ENCODE measurements around the gene ALDH1L1.

ALDH1L1 gene

GRCh38 chr3:126135406-126136076 lies 44.8 kb downstream of the ALDH1L1 start:
- no peak overlapping the region for H3K4me3 ChIP-seq (ENCODE audit: low read depth, low read length)

GRCh38 chr3:126135071-126135405 lies 45.3 kb downstream of the ALDH1L1 start:
- no peak overlapping the region for H3K4me3 ChIP-seq (ENCODE audit: low read depth, low read length)

- H3K4me3 ChIP-seq (ENCODE audit: low read depth, low read length) = no peak overlapping the region
Measured at GRCh38 chr3:126134219-126134975, 46.0 kb downstream of the ALDH1L1 start.

DNA sequence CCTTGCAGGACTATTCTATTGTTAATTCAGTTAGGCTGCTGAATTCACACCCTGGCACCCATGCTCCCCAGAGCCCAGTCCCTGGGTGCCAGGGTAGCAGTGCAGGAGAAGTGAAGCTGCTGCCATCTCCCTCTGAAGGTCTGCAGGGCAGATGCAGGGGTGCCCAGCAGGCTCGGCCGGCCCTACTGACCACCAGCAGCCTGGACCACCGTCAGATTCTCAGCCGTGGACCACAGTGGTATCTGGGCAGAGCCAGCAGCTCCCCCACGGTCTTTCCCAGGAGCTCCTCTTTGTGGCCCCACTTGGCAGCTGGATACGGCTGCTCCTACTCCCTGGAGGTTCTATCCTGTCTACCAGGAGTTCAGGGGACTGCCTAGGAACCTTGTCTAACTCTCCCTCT lies 46.8 kb downstream of the ALDH1L1 start:
- no peak overlapping the region for H3K4me3 ChIP-seq (ENCODE audit: low read depth, low read length)

GRCh38 chr3:126132751-126133511 lies 47.5 kb downstream of the ALDH1L1 start:
- H3K4me3 ChIP-seq (ENCODE audit: low read depth, low read length) = no peak overlapping the region

GRCh38 chr3:126131881-126132750 lies 48.3 kb downstream of the ALDH1L1 start:
- no peak overlapping the region for H3K4me3 ChIP-seq (ENCODE audit: low read depth, low read length)

DNA sequence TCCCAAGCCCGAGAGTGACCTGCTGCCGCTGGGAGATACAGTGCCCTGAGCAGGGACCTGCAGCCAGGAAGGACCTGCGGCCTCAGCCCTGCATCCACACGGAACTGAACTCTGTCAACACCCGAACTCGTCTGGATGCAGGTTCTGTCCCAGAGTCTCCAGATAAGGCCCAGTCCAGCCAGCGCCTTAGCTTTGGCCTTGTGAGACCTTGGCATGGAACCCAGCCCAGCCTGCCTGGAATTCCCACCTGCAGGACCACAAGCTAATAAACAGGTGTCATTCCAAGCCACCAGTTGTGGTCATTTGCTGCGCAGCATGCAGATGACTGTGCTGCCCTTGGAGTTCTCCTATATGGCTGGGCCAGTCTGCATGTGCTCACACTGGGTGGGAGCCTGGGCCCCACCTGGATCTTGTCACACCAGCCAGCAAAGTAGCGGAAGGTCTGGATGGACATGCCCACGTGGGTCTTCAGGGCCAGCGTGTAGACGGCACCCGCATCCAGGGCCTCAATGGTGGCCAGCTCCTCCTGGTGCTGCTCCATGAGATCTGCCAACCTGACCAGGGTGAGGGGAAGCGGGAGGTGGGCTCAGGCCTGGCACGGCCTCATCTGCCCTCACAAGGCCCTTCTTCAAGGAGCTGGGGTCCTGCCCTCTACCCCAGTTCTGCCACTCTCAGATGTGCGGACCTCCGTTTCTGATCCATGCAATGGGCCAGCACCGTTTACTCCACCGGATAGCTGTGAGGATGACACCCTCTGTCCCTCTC lies 49.2 kb downstream of the ALDH1L1 start:
- H3K4me3 ChIP-seq (ENCODE audit: low read depth, low read length) = no peak overlapping the region

- no peak overlapping the region for H3K4me3 ChIP-seq (ENCODE audit: low read depth, low read length)
Measured at GRCh38 chr3:126130081-126130855, 50.1 kb downstream of the ALDH1L1 start.

DNA sequence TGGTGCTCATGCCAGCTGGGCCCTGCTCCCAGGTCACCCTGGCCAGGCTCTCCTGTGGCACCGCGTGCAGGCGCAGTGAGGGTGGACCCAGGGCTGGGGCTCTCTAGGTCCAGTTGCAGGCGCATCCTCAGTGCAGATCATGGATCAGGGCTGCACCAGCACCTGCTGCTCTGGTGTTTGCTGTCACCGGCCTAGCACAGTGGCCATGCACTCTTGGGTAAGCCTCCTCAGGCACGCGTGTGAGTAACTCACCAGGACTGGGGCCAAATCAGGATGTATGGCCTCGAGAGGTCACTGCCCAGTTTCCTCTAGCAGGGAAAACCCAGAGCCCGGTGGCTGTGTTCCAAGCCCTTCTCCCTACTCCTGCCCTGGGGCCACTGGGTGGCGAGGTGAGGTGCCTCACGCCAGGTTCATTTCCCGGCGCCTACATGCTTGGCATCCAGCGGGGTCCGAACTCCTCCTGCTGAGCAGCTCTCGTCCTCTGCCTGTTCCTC lies 50.9 kb downstream of the ALDH1L1 start:
- no peak overlapping the region for H3K4me3 ChIP-seq (ENCODE audit: low read depth, low read length)

DNA sequence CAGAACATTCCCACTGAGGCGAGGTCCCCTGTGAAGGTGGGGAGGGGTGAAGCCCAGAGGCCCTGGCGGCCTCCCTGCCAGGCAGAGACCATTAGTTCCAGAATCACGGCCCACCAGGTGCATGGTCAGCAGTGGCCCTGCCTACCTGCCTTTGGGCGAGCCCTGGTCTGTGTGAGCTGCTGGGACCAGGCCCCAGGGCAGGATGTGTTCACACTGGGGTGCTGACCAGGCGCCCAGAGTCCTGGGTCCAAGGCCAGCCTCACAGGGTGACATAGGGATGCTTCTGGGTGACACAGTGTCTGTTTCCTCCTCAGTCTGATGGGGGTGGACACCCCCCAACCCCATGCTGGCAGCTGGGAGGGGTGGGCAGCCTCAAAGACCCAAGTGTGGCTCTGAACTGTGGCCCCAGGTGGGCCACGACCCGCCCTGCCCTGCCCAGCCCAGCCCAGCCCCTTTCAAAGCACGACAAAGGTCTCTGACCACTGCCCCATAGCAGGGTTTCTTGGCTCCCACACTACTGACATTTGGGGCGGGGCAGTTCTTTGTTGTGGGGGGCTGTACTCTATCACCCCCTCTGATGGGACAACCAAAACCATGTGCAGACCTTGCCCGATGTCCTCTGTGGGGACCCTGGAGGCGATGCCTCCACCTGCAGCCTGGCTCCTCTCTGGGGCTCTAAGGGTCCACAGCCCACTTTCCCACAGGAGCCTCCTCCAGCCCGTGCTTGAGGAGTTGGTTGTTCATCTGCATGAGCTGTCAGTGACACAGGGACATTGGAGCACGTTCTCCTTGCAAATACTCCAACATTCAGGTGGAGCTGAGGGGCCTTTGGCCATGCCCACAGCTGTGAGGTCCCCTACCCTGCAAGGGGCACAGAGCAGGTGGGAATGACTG lies 51.6 kb downstream of the ALDH1L1 start:
- H3K4me3 ChIP-seq (ENCODE audit: low read depth, low read length) = no peak overlapping the region

DNA sequence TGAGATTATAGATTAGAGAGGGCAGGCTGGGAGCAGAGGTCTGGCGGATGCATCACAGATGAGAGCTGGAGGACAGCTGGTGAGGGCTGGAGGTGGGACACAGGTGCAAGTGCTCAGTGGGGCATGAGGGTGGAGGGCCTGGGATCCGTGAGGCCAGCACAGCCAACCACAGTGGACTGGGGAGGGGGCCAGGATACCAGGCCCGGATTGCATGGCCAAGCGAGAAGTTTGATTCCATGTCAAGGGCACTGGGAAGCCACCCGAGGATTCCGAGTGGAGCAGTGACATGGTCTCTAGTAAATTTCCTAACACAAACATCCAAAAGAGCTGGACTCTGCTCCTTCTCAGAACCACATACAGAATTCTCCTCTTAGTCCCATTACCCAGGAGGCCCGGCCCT lies 52.5 kb downstream of the ALDH1L1 start:
- no peak overlapping the region for H3K4me3 ChIP-seq (ENCODE audit: low read depth, low read length)

DNA sequence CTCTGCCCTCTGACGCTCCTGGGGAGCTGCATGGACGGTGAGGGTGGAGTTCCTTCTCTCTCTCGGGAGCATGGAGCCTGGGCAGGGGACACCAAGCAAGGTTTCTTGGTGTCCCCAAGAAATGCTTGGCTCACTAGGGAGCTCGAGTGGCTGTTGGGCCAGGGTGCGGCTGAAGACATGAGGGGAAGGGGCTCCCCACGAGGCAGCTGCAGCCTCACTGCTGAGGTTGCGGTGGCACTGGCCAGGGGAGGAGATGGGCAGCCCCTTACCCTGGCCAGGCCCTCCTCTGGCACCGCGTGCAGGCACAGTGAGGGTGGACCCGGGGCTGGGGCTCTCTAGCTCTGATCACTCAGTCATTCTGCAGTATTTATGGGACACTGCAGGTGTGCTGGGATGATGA lies 52.9 kb downstream of the ALDH1L1 start:
- H3K4me3 ChIP-seq (ENCODE audit: low read depth, low read length) = no peak overlapping the region

GRCh38 chr3:126126811-126127431 lies 53.5 kb downstream of the ALDH1L1 start:
- no peak overlapping the region for H3K4me3 ChIP-seq (ENCODE audit: low read depth, low read length)

- H3K4me3 ChIP-seq (ENCODE audit: low read depth, low read length) = no peak overlapping the region
Measured at GRCh38 chr3:126126286-126126685, 54.1 kb downstream of the ALDH1L1 start.

- H3K4me3 ChIP-seq (ENCODE audit: low read depth, low read length) = no peak overlapping the region
Measured at GRCh38 chr3:126125781-126126251, 54.6 kb downstream of the ALDH1L1 start.

GRCh38 chr3:126125341-126125740 lies 55.0 kb downstream of the ALDH1L1 start:
- no peak overlapping the region for H3K4me3 ChIP-seq (ENCODE audit: low read depth, low read length)

- no peak overlapping the region for H3K4me3 ChIP-seq (ENCODE audit: low read depth, low read length)
Measured at GRCh38 chr3:126124896-126125295, 55.5 kb downstream of the ALDH1L1 start.
